HFFc6 (cell line): ENCODE data around the gene MTO1. TPM values are rescaled to one million over a fixed set of nuclear protein-coding genes. Genes with fewer than 3 reads are reported as not detected.
"Not testable (repeated sequence)": the region's sequence is repeated elsewhere in the genome, so short reads cannot be mapped to it uniquely, and the experiment has no call there.

Source experiments
- DNase-seq: peaks from one replicate; pipeline ENCODE4 v3.0.0-alpha.2; 2018
- H3K27ac Mint-ChIP-seq: 2 replicates; pipeline ENCODE4 v1.8.0; 2020; ENCODE audit warnings: mild to moderate bottlenecking, mixed read lengths
- H3K27me3 Mint-ChIP-seq: 2 replicates; pipeline ENCODE4 v1.8.0; 2021; ENCODE audit warnings: mild to moderate bottlenecking, moderate library complexity, mixed read lengths; ENCODE audit not compliant: insufficient read depth
- H3K36me3 Mint-ChIP-seq: 2 replicates; pipeline ENCODE4 v1.8.0; 2021; ENCODE audit warnings: low read depth, mixed read lengths
- H3K4me1 Mint-ChIP-seq: 2 replicates; pipeline ENCODE4 v1.8.0; 2020; ENCODE audit warnings: low read depth, mixed read lengths
- H3K4me3 Mint-ChIP-seq: 2 replicates; pipeline ENCODE4 v1.8.0; 2020; ENCODE audit warnings: mild to moderate bottlenecking, moderate library complexity, mixed read lengths
- H3K9me3 Mint-ChIP-seq: 2 replicates; pipeline ENCODE4 v1.8.0; 2020; ENCODE audit warnings: mild to moderate bottlenecking, mixed read lengths
- CTCF ChIP-seq: fragments of 200-600 bp; sonication (generic); IDR thresholded peaks from 2 replicates; pipeline ENCODE4 v1.5.0; 2021; ENCODE audit warnings: antibody characterized with exemption, mild to moderate bottlenecking
- total RNA-seq, 6 experiments: library from RNA; stranded (reverse); fragmentation: NEBNext Ultra II Directional; extraction: Animal tissue kit (Norgen Biotek cat#: 25700); gene quantifications; 2 replicates in 1 of 6; 3 replicates in 5 of 6; pipeline ENCODE4 v1.2.3, GENCODE V29; 2021

The MTO1 gene
- total RNA-seq, 6 experiments from 2014 or later: 18.5 to 28.2 (median 21.5) TPM

- no peak overlapping the region for H3K4me3 Mint-ChIP-seq
- H3K36me3 Mint-ChIP-seq: no peaks in the 10 kb centered on the region
- peaks cover 2% of the 10 kb centered on the region for H3K27me3 Mint-ChIP-seq
- H3K27ac Mint-ChIP-seq: no peak overlapping the region
- H3K9me3 Mint-ChIP-seq: no peaks in the 10 kb centered on the region
- H3K4me1 Mint-ChIP-seq: no peaks in the 10 kb centered on the region
- DNase-seq: no peak
- no peak for TF ChIP-seq CTCF
These were observed 76.7 kb downstream of the MTO1 start for GRCh38 chr6:73538116-73538779.

GRCh38 chr6:73542481-73542880 is 80.9 kb downstream of the MTO1 start:
- H3K9me3 Mint-ChIP-seq, H3K4me3 Mint-ChIP-seq, H3K27me3 Mint-ChIP-seq, H3K36me3 Mint-ChIP-seq, H3K4me1 Mint-ChIP-seq, H3K27ac Mint-ChIP-seq, DNase-seq: not testable (repeated sequence)

- Mint-ChIP-seq H3K27ac (no peak overlapping the region), H3K4me3 (no peak overlapping the region), H3K36me3 (no peaks in the 10 kb centered on the region), H3K4me1 (no peaks in the 10 kb centered on the region), H3K9me3 (no peaks in the 10 kb centered on the region), H3K27me3 (peaks cover 2% of the 10 kb centered on the region; the same call in 1 of the 2 replicates)
- no peak for TF ChIP-seq CTCF
- DNase-seq: no peak
These were observed 81.4 kb downstream of the MTO1 start for GRCh38 chr6:73542891-73543290.

- no peak for TF ChIP-seq CTCF
- H3K9me3 Mint-ChIP-seq: no peaks in the 10 kb centered on the region
- H3K27ac Mint-ChIP-seq: no peak overlapping the region
- no peaks in the 10 kb centered on the region; the same call in 1 of the 2 replicates for H3K27me3 Mint-ChIP-seq
- H3K4me1 Mint-ChIP-seq: no peaks in the 10 kb centered on the region
- DNase-seq: no peak
- no peaks in the 10 kb centered on the region for H3K36me3 Mint-ChIP-seq
- no peak overlapping the region for H3K4me3 Mint-ChIP-seq
These were observed 85.5 kb downstream of the MTO1 start for GRCh38 chr6:73547036-73547435.

- TF ChIP-seq CTCF: 0 out of 2 replicates have a peak, but pooled peaks have one; percentile 26
- H3K4me3 Mint-ChIP-seq: no peak overlapping the region
- no peak overlapping the region for H3K27ac Mint-ChIP-seq
- no peaks in the 10 kb centered on the region for H3K9me3 Mint-ChIP-seq
- no peaks in the 10 kb centered on the region; the same call in 1 of the 2 replicates for H3K27me3 Mint-ChIP-seq
- H3K36me3 Mint-ChIP-seq: no peaks in the 10 kb centered on the region
- H3K4me1 Mint-ChIP-seq: no peaks in the 10 kb centered on the region
- no peak for DNase-seq
These were observed 87.2 kb downstream of the MTO1 start for GRCh38 chr6:73548458-73549446.

- not testable (repeated sequence) for H3K27ac Mint-ChIP-seq, H3K27me3 Mint-ChIP-seq, H3K9me3 Mint-ChIP-seq, DNase-seq, H3K4me3 Mint-ChIP-seq, H3K4me1 Mint-ChIP-seq, H3K36me3 Mint-ChIP-seq
These were observed 89.6 kb downstream of the MTO1 start for GRCh38 chr6:73551115-73551514.

- not testable (repeated sequence) for H3K4me1 Mint-ChIP-seq, H3K36me3 Mint-ChIP-seq, H3K9me3 Mint-ChIP-seq, H3K27ac Mint-ChIP-seq, DNase-seq, H3K27me3 Mint-ChIP-seq, H3K4me3 Mint-ChIP-seq
These were observed 93.9 kb downstream of the MTO1 start for GRCh38 chr6:73555380-73555949.
